ENCODE data around the gene KAZN.
A peak's percentile ranks its signal among the peaks of the same experiment; 100 is the strongest.

The KAZN gene

DNA sequence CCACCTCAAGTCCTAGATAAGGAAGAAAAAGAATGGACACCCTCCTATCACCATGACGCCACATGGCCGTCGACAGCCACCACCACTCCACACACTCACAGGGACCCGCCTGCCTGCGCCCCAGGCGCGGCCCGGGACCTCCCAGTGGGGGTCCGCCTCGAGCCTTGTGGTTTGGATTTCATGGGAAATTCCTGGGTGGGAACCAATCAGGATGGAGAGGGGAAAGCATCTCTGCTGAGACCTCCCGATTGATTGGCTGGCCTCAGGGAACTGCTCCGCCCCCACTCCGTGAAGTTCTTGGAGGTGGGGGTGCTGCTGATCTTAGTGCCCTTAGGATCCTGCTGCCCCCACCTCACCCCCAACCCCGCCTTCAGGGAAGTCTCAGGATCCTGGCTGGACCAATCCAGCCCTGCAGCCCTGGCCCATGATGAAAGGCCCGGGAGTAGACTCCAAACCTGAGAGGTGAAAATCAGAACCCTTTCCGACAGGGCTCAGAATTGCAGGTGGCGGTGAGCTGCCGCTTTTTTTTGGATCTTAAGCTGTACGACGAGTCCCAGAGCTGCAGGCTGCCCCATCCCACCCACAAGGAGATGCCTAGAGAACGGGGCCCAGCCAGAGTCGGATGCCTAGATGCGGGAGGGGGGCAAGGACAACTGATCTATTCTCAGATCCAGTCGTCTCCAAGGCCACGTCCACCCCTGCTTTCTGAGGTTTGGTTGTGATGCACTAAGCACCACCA lies 526.0 kb downstream of the KAZN start:
- no peak for DNase-seq

- no peak for DNase-seq
Measured at GRCh38 chr1:15125101-15125745, 526.7 kb downstream of the KAZN start.

DNA sequence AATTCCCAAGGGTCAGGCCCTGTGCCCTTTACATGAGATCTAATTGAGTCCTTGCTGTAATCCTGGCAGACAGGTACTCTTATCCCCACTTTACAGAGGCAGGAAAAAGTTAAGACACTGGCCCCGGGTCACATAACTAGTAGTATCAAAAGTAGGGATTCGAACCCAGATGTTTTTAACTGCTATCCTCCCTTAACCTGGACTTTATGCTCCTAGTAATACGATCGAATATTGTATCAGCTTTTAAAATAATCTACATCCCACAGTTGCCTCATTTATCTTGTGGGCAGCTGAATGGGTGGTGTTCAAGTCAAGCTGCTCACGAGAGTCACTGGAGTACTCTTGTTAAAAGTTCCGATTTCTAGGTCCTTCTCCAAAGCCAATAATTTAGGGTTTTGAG lies 529.6 kb downstream of the KAZN start:
- no peak for DNase-seq

- peak; percentile 85 to 90 (median 85) for DNase-seq
Measured at GRCh38 chr1:15128520-15129313, 530.2 kb downstream of the KAZN start.

DNA sequence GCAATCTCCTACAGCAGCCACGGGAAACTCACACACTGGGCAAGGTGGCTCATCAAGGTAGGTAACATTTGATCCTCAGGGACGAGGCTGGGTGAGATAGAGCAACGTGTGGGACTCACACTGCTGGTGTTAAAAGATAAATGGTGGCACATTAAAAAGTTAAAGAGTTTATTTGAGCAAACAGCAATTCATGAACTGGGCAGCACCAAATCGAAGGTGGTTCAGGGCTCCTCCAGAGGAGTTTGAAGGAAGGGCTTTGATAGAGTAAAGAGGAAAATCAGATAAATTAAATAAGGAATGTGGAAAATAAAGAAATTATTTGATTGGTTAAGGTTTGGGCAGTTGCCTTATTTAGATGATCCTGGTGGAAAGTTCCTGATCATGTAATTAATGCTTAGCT lies 531.5 kb downstream of the KAZN start:
- no peak for DNase-seq

DNA sequence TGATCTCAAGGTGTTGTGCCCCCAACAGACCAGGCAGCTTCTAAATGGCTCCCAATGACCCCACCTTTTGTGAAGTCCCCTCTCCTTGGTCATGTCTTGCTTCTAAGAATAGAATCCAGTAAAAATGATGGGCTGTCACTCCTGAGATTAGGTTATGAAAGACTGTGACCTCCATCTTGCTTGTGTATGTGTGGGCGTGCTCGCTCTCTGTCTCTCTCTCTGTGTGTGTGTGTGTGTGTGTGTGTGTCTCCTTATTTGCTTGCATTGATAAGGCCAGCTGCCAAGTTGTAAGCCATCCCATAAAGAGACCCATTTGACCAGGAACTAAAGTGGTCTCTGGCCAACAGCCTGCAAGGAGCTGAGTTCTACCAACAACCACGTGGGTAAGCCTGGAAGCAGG lies 532.1 kb downstream of the KAZN start:
- no peak for DNase-seq

- DNase-seq: no peak
Measured at GRCh38 chr1:15132965-15133364, 534.5 kb downstream of the KAZN start.

DNA sequence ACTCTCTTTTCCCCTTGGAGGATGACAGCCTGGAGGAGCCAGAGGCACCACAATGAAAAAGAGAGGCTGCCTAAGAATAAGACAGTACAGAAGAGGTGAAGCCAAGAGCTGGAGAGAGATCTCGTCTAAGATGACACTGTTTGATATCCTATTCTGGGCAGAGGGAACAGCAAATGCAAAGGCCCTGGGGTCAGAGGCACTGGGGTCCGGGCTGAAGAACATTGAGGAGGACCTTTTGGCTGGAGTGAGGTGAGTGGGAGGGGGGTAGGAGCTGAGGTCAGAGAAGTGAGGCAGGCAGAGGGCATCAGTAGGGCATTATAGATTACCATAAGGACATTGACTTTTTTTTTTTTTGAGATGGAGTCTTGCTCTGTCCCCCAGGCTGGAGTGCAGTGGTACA lies 535.8 kb downstream of the KAZN start:
- DNase-seq: no peak

- DNase-seq: peak in 2 of 3 donors; percentile 34 to 40
Measured at GRCh38 chr1:15135604-15136003, 537.1 kb downstream of the KAZN start.

DNA sequence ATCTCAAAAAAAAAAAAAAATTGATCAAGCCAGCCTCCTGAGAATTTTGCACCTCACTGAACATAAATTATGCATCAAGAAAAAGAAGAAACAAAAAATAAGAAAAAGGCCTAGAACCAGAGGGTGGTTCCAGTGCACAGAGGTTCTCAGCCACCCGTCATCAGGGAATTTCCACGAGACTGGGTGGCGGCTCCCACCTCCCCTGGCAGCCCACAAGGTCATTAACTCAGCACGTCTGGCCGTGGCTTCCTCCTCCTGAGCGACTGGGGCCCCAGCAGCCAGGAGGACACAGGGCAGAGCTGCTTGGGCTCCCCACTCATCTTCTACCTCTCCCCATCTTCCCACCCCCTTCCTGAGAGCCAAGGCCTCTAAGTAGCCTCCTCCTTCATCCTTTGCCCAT lies 539.3 kb downstream of the KAZN start:
- peak; percentile 91 to 92 (median 92) for DNase-seq

DNA sequence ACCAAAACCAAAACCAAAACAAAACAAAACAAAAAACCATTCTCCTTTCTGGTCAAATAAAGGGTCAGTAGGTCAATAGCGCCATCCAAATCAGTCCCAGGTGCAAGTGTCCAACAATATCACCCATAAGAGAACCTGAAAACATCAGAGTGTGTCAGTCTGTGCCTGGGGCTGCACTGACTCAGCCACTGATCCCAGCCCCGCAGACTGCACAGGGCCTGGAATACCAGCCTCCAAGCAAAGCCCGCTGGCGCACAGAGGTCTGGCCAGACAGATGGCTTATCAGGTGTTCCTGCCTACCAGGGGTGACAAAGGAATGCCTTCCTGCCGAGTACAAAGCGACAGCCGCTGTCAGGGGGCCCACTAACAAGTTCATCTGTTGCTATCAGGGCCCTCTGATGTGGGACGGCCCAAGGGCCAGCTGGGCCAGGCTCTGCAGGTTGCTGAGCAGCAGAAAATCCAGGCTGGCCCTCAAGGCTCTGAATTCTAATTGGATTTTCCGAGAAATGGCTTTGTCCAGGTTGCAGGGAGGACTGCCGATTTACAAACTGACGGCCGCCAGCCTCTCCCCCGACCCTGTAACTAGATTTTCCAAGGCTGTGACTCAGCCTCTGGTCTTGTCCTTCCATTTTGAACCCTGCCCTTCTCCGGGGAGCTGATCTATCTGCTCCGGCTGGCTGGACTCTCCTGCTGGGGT lies 541.3 kb downstream of the KAZN start:
- DNase-seq: no peak

DNA sequence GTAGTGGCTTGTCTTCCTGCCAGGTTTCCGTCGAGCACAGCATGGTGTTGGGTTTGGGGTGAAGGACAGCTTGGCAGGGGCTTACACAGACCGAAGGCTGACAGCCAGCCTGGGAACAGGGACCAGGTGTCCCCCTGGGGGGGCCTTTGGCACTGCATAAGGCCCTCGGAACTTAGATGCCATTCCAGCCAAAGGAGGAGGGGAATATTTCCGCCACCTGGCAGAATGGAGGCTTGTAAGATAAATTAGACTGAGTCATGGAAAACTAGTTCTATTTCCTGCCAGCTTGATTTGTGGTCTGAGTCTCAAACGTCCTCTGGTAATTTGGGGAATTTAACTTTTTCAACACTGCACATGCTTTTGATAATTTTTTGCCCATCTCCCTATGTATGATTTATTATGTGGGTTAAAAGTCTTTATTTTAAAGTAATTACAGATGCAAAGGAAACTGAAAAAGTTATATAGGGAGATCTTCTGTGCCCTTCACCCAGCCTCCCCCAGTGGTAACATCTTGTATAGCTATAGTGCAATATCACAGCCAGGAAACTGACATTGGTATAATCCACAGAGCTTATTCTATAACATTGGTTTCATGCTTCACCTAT lies 543.6 kb downstream of the KAZN start:
- DNase-seq: peak; percentile 37 to 68 (median 58)

GRCh38 chr1:15145327-15145726 lies 546.8 kb downstream of the KAZN start:
- DNase-seq: no peak

GRCh38 chr1:15146142-15146680 lies 547.7 kb downstream of the KAZN start:
- DNase-seq: peak; percentile 51 to 70 (median 68)

GRCh38 chr1:15146971-15147376 lies 548.5 kb downstream of the KAZN start:
- peak; percentile 65 to 78 (median 68) for DNase-seq

GRCh38 chr1:15148004-15148403 lies 549.5 kb downstream of the KAZN start:
- DNase-seq: no peak

DNA sequence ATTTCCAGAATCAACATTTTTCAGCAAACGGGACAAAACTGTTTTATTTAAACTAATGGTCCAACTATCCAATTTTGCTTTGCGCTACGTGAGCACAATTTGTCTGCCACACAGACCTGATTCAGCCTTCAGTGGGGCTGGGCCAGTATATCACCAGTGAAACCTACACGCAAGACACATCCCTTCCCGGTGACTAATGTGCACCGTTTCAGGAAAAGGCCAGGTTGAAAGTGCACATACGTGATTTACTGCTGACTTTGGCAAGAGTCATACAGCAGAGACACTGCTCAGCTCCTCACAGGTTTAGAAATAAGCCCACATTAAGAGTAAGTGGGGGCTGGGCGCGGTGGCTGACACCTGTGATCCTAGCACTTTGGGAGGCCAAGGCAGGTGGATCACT lies 550.0 kb downstream of the KAZN start:
- no peak for DNase-seq

DNA sequence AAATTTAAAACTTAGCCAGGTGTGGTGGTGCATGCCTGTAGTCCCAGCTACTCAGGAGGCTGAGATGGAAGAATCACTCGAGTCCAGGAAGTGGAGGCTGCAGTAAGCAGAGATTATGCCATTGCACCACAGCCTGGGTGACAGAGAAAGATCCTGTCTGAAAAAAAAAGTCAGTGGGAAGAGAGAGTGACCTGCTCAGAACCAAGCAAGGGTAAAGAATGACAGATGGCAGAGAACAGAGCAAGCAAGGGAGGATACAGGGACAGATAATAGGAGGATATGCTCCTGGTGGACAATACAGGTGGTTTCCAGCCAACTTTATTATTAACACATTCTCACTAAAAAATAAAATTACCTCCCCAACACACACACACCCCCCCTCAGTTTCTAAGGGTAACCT lies 550.5 kb downstream of the KAZN start:
- peak in 1 of 3 donors; percentile 42 for DNase-seq

DNA sequence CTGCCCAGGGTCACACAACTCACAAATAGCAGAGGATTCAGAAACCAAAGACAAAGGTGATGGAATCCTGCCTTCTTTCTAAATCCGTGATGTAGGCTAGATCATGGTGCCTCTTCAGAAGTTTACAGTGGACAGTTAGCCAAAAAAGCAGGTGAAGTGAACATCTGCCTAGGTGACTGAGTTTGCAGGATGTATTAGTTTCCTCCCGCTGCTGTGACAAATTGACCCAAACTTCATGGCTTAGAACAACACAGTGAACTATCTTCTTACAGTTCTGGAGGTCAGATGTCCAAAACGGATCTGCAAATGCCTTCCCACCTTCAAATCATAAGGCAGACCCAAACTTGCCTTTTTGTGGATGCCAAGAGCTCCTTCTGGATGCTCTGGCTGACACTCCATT lies 551.9 kb downstream of the KAZN start:
- no peak for DNase-seq

DNA sequence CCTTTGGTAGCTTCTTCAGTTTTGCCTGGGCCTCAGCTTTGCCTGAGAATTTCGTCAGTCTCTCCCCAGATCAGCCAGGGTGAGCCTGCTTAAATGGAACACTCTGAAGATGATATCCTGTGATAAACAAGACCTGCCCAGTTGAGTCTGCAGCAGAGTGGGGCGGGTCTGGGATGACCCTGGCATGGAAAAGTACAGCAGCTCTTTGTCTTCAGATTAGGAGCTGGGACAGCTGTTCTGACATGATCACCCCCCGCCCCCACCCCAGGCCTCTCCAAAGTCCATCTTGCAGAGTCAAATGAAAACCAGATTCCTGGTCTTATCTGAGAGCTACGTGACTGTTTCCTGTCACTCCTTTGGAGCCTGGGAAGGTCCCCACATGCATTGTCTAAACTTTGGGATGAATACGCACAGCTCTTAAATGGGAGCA lies 552.9 kb downstream of the KAZN start:
- no peak for DNase-seq

- DNase-seq: no peak
Measured at GRCh38 chr1:15151871-15152270, 553.4 kb downstream of the KAZN start.
